C4-2B (cell line): ENCODE results near the gene SCN9A.

Experiments used
- H3K27ac ChIP-seq: fragments of 450-650 bp; 2 replicates; pipeline ENCODE4 v1.5.1; 2017
- ZFX ChIP-seq: fragments of 450-650 bp; IDR thresholded peaks from 2 replicates; pipeline ENCODE4 v1.6.1; 2017
- TF ChIP-seq, protein P1 (sequence below): fragments of 450-650 bp; conservative IDR thresholded peaks from 2 replicates; pipeline ENCODE4 v1.5.1; 2017; ENCODE audit warnings: mild to moderate bottlenecking

The SCN9A gene

DNA sequence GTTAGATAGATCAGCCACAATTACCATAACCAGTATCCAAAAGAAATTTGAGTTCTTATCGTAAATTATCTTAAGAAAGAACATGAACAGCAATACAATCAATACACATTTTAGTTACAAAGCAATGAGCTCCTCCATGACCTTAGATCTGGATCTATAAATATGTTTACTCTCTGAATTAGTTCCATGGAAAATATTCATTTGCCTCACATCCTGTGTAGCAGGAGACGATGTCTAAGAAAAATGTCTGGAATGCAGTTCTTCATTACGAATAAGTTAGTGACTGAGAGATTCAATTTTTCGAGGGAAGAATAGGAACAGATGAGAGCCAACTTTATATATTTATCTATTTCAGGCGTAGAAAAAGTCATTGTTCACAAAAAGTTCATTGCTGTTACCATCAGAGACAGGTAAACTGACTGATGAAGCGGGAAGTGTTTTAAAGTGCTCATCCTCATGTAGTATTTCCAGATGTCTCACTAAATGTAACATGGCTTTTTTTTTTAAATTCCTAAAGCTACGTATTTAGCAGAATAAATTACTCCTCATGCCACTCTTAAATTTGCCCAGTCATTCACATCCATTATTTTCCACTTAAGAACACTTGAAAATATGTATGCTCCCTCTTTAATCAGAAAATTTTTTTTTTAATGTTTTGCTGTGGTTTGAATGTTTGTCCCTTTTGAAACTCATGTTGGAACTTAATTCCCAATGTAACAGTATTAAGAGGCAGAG lies 141.5 kb downstream of the SCN9A start:
- TF ChIP-seq, protein P1, sequence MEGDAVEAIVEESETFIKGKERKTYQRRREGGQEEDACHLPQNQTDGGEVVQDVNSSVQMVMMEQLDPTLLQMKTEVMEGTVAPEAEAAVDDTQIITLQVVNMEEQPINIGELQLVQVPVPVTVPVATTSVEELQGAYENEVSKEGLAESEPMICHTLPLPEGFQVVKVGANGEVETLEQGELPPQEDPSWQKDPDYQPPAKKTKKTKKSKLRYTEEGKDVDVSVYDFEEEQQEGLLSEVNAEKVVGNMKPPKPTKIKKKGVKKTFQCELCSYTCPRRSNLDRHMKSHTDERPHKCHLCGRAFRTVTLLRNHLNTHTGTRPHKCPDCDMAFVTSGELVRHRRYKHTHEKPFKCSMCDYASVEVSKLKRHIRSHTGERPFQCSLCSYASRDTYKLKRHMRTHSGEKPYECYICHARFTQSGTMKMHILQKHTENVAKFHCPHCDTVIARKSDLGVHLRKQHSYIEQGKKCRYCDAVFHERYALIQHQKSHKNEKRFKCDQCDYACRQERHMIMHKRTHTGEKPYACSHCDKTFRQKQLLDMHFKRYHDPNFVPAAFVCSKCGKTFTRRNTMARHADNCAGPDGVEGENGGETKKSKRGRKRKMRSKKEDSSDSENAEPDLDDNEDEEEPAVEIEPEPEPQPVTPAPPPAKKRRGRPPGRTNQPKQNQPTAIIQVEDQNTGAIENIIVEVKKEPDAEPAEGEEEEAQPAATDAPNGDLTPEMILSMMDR, result no peak
- no peak for TF ChIP-seq ZFX
- no peak overlapping the region for H3K27ac ChIP-seq

DNA sequence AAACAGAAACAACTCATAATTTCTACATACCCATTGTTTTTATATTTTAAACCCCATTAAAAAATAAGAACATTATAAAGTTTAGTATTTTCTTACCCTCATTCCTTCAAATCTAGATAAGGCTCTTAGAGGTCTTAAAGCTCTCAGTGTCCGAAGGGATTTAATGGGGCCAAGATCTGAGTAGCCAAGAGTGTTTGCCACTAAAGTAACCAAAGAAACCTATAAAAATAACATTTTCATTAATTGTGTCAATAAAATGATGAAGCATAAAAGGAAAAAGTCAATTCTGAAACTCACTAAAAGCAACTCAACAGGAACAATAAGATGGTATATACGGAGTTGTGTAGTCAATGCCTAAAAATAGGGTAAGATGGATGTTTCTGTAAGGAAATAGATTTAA lies 142.5 kb downstream of the SCN9A start:
- H3K27ac ChIP-seq, result no peak overlapping the region
- TF ChIP-seq ZFX, result no peak
- TF ChIP-seq, protein P1, result no peak

DNA sequence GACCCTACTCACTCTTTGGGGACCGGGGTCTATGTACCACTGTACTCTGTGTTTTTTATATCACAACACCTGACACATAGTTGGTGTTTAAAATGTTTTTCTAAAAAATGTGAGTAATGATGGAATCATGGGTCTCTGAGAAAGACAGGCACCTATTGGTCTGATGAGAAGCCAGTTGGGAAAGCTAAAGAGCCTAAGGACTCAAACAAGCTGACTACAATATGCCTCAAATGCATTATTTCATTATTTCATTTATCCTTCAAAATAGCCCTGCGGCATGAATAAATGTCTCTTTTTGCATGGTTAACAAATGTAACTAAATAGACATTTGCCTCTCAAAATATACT lies 145.0 kb downstream of the SCN9A start:
- no peak overlapping the region for H3K27ac ChIP-seq
- no peak for TF ChIP-seq ZFX
- TF ChIP-seq, protein P1, result no peak

DNA sequence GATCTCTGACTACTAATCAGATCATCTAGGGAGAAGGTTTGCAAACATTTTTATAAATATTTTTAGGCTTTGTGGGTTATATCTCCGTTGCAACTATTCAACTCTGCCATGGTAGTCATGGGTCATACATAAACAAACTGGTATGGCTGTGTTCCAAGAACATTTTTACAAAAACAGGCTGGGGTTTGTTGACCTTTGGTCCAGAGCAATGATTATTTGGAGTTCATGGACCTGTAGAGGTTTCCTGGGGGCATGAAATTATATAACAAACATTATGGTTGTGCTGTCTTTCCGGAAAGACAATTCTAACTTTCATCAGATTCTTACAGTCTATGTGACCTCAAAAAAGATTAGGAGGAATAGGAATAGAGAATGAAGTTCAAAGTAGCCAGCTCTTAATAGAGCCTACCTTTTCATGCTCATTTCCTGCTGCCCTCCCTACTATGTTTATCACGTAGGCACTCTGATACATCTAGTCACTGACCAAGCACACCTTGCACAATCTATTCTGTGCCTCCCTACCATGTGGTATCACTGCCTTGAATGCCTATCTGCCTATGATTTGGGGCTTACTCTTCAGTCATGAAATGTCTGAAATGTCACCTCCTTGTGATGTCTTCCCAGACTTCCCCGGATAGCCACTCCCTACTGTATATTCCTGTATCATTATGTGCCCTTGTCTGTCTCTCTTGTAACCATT lies 145.6 kb downstream of the SCN9A start:
- H3K27ac ChIP-seq, result no peak overlapping the region
- TF ChIP-seq, protein P1, result no peak
- no peak for TF ChIP-seq ZFX

DNA sequence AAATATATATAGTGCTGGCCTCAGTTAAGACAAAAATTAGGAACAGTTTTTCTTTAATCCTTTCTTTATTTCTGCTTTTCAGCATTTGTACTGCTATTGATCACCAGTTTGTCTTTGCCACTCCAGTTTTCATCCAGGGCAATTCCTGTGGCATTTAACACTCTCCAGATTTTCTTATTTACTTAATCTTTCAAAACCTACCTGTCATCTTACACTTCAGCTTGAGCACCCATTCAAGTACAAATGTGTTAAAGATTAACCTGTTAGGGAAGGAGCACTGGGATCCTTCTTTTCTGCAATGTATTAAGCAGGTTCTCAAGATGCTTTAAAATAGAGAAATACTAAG lies 146.1 kb downstream of the SCN9A start:
- no peak overlapping the region for H3K27ac ChIP-seq
- TF ChIP-seq, protein P1, result no peak
- TF ChIP-seq ZFX, result no peak

DNA sequence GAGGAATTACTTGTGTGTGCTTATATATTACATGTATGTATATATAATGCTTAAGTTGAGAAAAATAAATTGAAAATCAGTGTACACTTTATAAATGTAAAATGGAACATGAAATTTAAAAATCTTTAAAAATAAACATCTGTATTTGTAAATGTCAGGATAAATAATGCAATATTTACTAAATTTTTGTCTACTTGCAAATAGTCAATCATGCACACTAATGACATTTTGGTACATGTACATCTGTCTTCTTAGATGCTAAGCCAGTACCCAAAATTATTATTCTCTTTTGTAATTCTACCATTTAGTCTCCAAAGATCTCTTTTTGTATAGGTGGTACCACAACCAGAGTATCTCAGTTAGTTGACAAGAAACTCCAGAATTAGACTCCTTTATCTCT lies 151.5 kb downstream of the SCN9A start:
- no peak for TF ChIP-seq ZFX
- TF ChIP-seq, protein P1, result no peak
- H3K27ac ChIP-seq, result no peak overlapping the region

DNA sequence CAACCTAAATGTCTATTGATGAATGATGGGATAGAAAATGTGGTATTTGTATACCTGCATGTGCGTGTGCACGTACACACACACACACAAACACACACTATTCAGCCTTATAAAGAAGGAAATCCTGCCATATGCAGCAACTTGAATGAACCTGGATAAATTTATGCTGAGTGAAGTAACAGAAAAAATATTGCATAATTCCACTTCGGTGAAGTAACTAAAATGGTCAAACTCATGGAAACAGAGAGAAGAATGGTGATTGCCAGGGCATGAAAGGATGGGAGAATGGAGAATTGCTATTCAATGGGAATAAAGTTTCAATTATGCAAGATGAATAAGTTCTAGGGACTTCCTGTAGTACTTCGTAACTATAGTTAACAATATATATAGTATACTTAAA lies 152.4 kb downstream of the SCN9A start:
- TF ChIP-seq, protein P1, result no peak
- TF ChIP-seq ZFX, result no peak

More for the DNA sequence above, 152.4 kb downstream of the SCN9A start:
- H3K27ac ChIP-seq, result no peak overlapping the region
